ENCODE data around the gene MRPL30. TPM values are rescaled to one million over a fixed set of nuclear protein-coding genes. Genes with fewer than 3 reads are reported as not detected.
"Not testable (repeated sequence)": the region's sequence is repeated elsewhere in the genome, so short reads cannot be mapped to it uniquely, and the experiment has no call there.

The MRPL30 gene
- total and polyA plus RNA-seq, 2 donors (not counting 1 experiment from before 2014, with no cell fraction given): 4.7 to 18.5 TPM

- no peaks in the 10 kb centered on the region for H3K4me1 ChIP-seq (ENCODE audit: control insufficient read depth in 2 of 2, insufficient read depth in 2 of 2, low read length in 2 of 2)
- Mint-ChIP-seq H3K4me3 (no peak overlapping the region), H3K27me3 (no peaks in the 10 kb centered on the region), H3K4me1 (no peaks in the 10 kb centered on the region), H3K9me3 (ENCODE audit: insufficient read depth) (no peaks in the 10 kb centered on the region), H3K27ac (no peak overlapping the region)
- no peak overlapping the region for H3K4me2 ChIP-seq (replicated peaks; ENCODE audit: low read depth, low read length, poor library complexity, severe bottlenecking)
- H3K79me2 ChIP-seq (ENCODE audit: control insufficient read depth, insufficient read depth, low read length): no peaks in the 10 kb centered on the region
- CTCF ChIA-PET: no interaction called here
- no peak overlapping the region for H2AFZ ChIP-seq (ENCODE audit: insufficient read depth, low read depth, low read length, poor library complexity, severe bottlenecking)
- no peak for ATAC-seq (ENCODE audit: low read depth)
- no peak overlapping the region for H3K4me3 ChIP-seq (ENCODE audit: control extremely low read depth in 1 of 5, extremely low read depth in 1 of 5, insufficient read depth in 1 of 5, low read depth in 2 of 5, low read length in 4 of 5)
- DNase-seq: no peak
- no peaks in the 10 kb centered on the region for H3K27me3 ChIP-seq (replicated peaks in 1 of 4; ENCODE audit: control extremely low read depth in 1 of 4, control insufficient read depth in 3 of 4, insufficient read depth in 4 of 4, low read length in 3 of 4)
- H3K36me3 ChIP-seq (replicated peaks in 1 of 2; ENCODE audit: control extremely low read depth in 1 of 2, control insufficient read depth in 1 of 2, extremely low read depth in 1 of 2, insufficient read depth in 2 of 2, low read length in 1 of 2): no peaks in the 10 kb centered on the region
- no peak overlapping the region for H3K9ac ChIP-seq (ENCODE audit: low read length)
- TF ChIP-seq CTCF (IDR thresholded peaks at IDR 0.05) (no peak), EZH2 (IDR thresholded peaks at IDR 0.05; ENCODE audit: borderline replicate concordance, insufficient read depth, low read depth, low read length, poor library complexity, severe bottlenecking) (no peak)
- no peaks in the 10 kb centered on the region for H3K9me3 ChIP-seq (ENCODE audit: control extremely low read depth in 1 of 3, control insufficient read depth in 2 of 3, insufficient read depth in 1 of 3, low read length in 2 of 3)
- WGBS (ENCODE audit: insufficient coverage): no CpG with 5 or more reads among the region's 2 CpGs
- POLR2A ChIA-PET: no interaction called here
- no peaks in the 10 kb centered on the region for H4K20me1 ChIP-seq (ENCODE audit: control insufficient read depth, insufficient read depth, low read length, poor library complexity, severe bottlenecking)
- H3K27ac ChIP-seq (ENCODE audit: low read length in 2 of 2): no peak overlapping the region
- intact Hi-C loops (cut with micrococcal nuclease): no loop called here
These were observed 35.1 kb downstream of the MRPL30 start for GRCh38 chr2:99216096-99216495.

GRCh38 chr2:99217929-99218501 lies 37.0 kb downstream of the MRPL30 start:
- TF ChIP-seq EZH2 (IDR thresholded peaks at IDR 0.05; ENCODE audit: borderline replicate concordance, insufficient read depth, low read depth, low read length, poor library complexity, severe bottlenecking) (no peak), CTCF (IDR thresholded peaks at IDR 0.05) (no peak)
- ATAC-seq (ENCODE audit: low read depth) (no peak), DNase-seq (no peak)
- Mint-ChIP-seq H3K4me1 (no peaks in the 10 kb centered on the region), H3K27ac (no peak overlapping the region), H3K27me3 (no peaks in the 10 kb centered on the region), H3K9me3 (ENCODE audit: insufficient read depth) (no peaks in the 10 kb centered on the region), H3K4me3 (no peak overlapping the region)
- no peak overlapping the region for H3K9ac ChIP-seq (ENCODE audit: low read length)
- H4K20me1 ChIP-seq (ENCODE audit: control insufficient read depth, insufficient read depth, low read length, poor library complexity, severe bottlenecking): no peaks in the 10 kb centered on the region
- no peaks in the 10 kb centered on the region for H3K4me1 ChIP-seq (ENCODE audit: control insufficient read depth in 2 of 2, insufficient read depth in 2 of 2, low read length in 2 of 2)
- no peaks in the 10 kb centered on the region for H3K36me3 ChIP-seq (replicated peaks in 1 of 2; ENCODE audit: control extremely low read depth in 1 of 2, control insufficient read depth in 1 of 2, extremely low read depth in 1 of 2, insufficient read depth in 2 of 2, low read length in 1 of 2)
- H3K79me2 ChIP-seq (ENCODE audit: control insufficient read depth, insufficient read depth, low read length): no peaks in the 10 kb centered on the region
- no peaks in the 10 kb centered on the region for H3K27me3 ChIP-seq (replicated peaks in 1 of 4; ENCODE audit: control extremely low read depth in 1 of 4, control insufficient read depth in 3 of 4, insufficient read depth in 4 of 4, low read length in 3 of 4)
- ChIA-PET CTCF (no interaction called here), POLR2A (no interaction called here)
- no peak overlapping the region for H2AFZ ChIP-seq (ENCODE audit: insufficient read depth, low read depth, low read length, poor library complexity, severe bottlenecking)
- intact Hi-C loops (cut with micrococcal nuclease): no loop called here
- WGBS (ENCODE audit: insufficient coverage): 88% methylated on average over 4 of the region's 4 CpGs
- no peak overlapping the region for H3K4me2 ChIP-seq (replicated peaks; ENCODE audit: low read depth, low read length, poor library complexity, severe bottlenecking)
- no peak overlapping the region for H3K4me3 ChIP-seq (ENCODE audit: control extremely low read depth in 1 of 5, extremely low read depth in 1 of 5, insufficient read depth in 1 of 5, low read depth in 2 of 5, low read length in 4 of 5)
- no peaks in the 10 kb centered on the region for H3K9me3 ChIP-seq (ENCODE audit: control extremely low read depth in 1 of 3, control insufficient read depth in 2 of 3, insufficient read depth in 1 of 3, low read length in 2 of 3)
- no peak overlapping the region for H3K27ac ChIP-seq (ENCODE audit: low read length in 2 of 2)

GRCh38 chr2:99233177-99233576 lies 52.2 kb downstream of the MRPL30 start:
- H3K9ac ChIP-seq (ENCODE audit: low read length); H3K4me2 ChIP-seq (replicated peaks; ENCODE audit: low read depth, low read length, poor library complexity, severe bottlenecking); H2AFZ ChIP-seq (ENCODE audit: insufficient read depth, low read depth, low read length, poor library complexity, severe bottlenecking); intact Hi-C loops (cut with micrococcal nuclease); H3K4me3 ChIP-seq (ENCODE audit: control extremely low read depth in 1 of 5, extremely low read depth in 1 of 5, insufficient read depth in 1 of 5, low read depth in 2 of 5, low read length in 4 of 5); H3K4me1 Mint-ChIP-seq; H3K4me3 Mint-ChIP-seq; H3K4me1 ChIP-seq (ENCODE audit: control insufficient read depth in 2 of 2, insufficient read depth in 2 of 2, low read length in 2 of 2); POLR2A ChIA-PET; H3K9me3 ChIP-seq (ENCODE audit: control extremely low read depth in 1 of 3, control insufficient read depth in 2 of 3, insufficient read depth in 1 of 3, low read length in 2 of 3); H3K27me3 Mint-ChIP-seq; H3K36me3 ChIP-seq (replicated peaks in 1 of 2; ENCODE audit: control extremely low read depth in 1 of 2, control insufficient read depth in 1 of 2, extremely low read depth in 1 of 2, insufficient read depth in 2 of 2, low read length in 1 of 2); H3K27ac Mint-ChIP-seq; H3K27ac ChIP-seq (ENCODE audit: low read length in 2 of 2); H4K20me1 ChIP-seq (ENCODE audit: control insufficient read depth, insufficient read depth, low read length, poor library complexity, severe bottlenecking); ATAC-seq (ENCODE audit: low read depth); DNase-seq; H3K79me2 ChIP-seq (ENCODE audit: control insufficient read depth, insufficient read depth, low read length); H3K27me3 ChIP-seq (replicated peaks in 1 of 4; ENCODE audit: control extremely low read depth in 1 of 4, control insufficient read depth in 3 of 4, insufficient read depth in 4 of 4, low read length in 3 of 4): not testable (repeated sequence)
- peaks cover 11% of the 10 kb centered on the region for H3K9me3 Mint-ChIP-seq (ENCODE audit: insufficient read depth)
- CTCF ChIA-PET: interaction anchor here (0.6 kb wide), 1 partner anchor 49 kb away, joined by 3 read pairs; no protein-coding TSS in a partner anchor

Data from B cell (primary cell).